Mucosa of rectum (tissue), 2 donors: ENCODE results near the gene ZIC1.

Source experiments
- H3K27ac ChIP-seq, 2 donors: one replicate each; pipeline ENCODE4 v1.7.0; 2013; ENCODE audit warnings: inconsistent platforms in 2 of 2, low read depth in 2 of 2, low read length in 2 of 2
- H3K27me3 ChIP-seq, 2 donors: one replicate each; pipeline ENCODE4 v1.7.0; 2013; ENCODE audit warnings: low read length in 2 of 2; ENCODE audit not compliant: control insufficient read depth in 2 of 2, insufficient read depth in 2 of 2
- H3K36me3 ChIP-seq, 2 donors: one replicate each; pipeline ENCODE4 v1.7.0; 2013; ENCODE audit warnings: low read length in 2 of 2; ENCODE audit not compliant: control insufficient read depth in 2 of 2, insufficient read depth in 2 of 2
- H3K4me1 ChIP-seq, 2 donors: one replicate each; pipeline ENCODE4 v1.7.0; 2013; ENCODE audit warnings: low read length in 2 of 2, mild to moderate bottlenecking in 1 of 2; ENCODE audit not compliant: control insufficient read depth in 2 of 2, insufficient read depth in 2 of 2
- H3K4me3 ChIP-seq, 2 donors: one replicate each; pipeline ENCODE4 v1.7.0; 2013; ENCODE audit warnings: low read length in 2 of 2
- H3K9ac ChIP-seq, 2 donors: one replicate each; pipeline ENCODE4 v1.7.0; 2013; ENCODE audit warnings: low read length in 2 of 2, low read depth in 1 of 2, mild to moderate bottlenecking in 1 of 2
- H3K9me3 ChIP-seq, 2 donors: one replicate each; pipeline ENCODE4 v1.7.0; 2013; ENCODE audit warnings: low read length in 2 of 2; ENCODE audit not compliant: control insufficient read depth in 2 of 2
- donor health status: healthy.
- donor health status: Normal muscosa, but diverticular disease.

The ZIC1 gene

DNA sequence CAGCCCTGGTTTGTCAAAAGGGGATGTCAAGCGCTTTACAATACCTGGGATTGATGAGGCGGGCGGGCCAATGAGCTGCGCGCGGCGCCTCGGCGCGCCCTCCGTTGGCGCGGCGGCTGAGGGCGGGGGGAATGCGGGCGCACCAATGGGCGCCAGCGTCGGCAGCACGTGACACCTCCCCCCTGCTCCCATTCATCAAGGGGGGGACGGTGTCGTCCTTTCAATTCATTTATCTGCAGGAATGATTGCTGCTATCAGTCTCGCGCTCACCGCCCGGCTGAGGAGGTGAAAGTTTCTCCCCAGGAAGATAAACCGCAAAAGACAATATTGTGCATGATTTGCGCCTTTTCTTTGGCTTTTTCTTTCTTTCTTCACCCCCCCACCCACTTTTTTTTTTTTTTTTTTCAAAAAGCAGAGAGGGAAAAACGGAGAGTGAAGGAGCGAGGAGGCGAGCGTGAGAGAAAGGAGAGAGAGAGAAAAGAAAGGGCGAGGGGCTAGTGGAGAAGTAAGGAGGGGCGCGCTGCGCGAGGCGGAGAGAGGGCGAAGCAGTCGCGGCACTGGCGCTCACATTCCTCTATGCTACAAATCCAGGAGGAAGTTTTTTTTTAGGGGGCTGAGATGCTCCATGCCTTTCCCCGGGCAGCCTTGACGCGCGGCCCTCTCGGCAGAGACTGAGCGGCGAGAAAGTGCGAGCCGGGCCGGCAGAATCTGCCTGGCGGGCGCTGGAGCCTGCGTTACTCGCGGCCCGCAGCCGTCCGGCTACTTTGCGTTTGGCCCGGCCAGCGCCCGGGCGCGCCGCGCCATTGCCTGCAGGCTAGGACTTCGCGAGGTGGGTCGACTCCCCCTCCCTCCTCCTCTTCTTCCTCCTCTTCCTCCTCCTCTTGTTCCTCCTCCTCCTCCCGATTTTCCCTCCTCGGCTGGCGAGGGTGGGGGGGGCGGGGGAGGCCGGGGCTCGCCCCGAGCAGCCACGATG lies at the start of gene ZIC1:
TSS of gene ZIC1 (plus strand) at position 223 of the 973 bp plus-strand sequence. CDS start at position 971, 748 bp downstream.
- Histone ChIP-seq H3K27me3 (peaks cover 67 to 80% of the 10 kb centered on the region in 2 donors), H3K9ac (no peak within 1 kb of the TSS), H3K9me3 (no peaks in the 10 kb centered on the region), H3K4me3 (no peak within 1 kb of the TSS), H3K4me1 (peaks cover 4 to 12% of the 10 kb centered on the region in 2 donors), H3K36me3 (no peaks in the 10 kb centered on the region), H3K27ac (no peak within 1 kb of the TSS)

- no peaks in the 10 kb centered on the region for H3K9me3 ChIP-seq
- H3K36me3 ChIP-seq, result no peaks in the 10 kb centered on the region
- H3K27ac ChIP-seq, result no peak overlapping the region
- no peak overlapping the region for H3K9ac ChIP-seq
- H3K4me1 ChIP-seq, result no peaks in the 10 kb centered on the region
- peaks cover 55 to 68% of the 10 kb centered on the region in 2 donors for H3K27me3 ChIP-seq
- no peak overlapping the region for H3K4me3 ChIP-seq
Measured at GRCh38 chr3:147360051-147360439, 49.1 kb upstream of the ZIC1 start.

GRCh38 chr3:147360646-147361453 lies 48.3 kb upstream of the ZIC1 start:
- Histone ChIP-seq H3K4me1 (no peaks in the 10 kb centered on the region), H3K36me3 (no peaks in the 10 kb centered on the region), H3K4me3 (no peak overlapping the region), H3K9me3 (no peaks in the 10 kb centered on the region), H3K9ac (no peak overlapping the region), H3K27me3 (peaks cover 50 to 64% of the 10 kb centered on the region in 2 donors), H3K27ac (no peak overlapping the region)

GRCh38 chr3:147361454-147362420 lies 47.4 kb upstream of the ZIC1 start:
- no peaks in the 10 kb centered on the region for H3K36me3 ChIP-seq
- no peaks in the 10 kb centered on the region for H3K9me3 ChIP-seq
- H3K4me1 ChIP-seq, result no peaks in the 10 kb centered on the region
- H3K4me3 ChIP-seq, result no peak overlapping the region
- H3K9ac ChIP-seq, result no peak overlapping the region
- H3K27ac ChIP-seq, result no peak overlapping the region
- H3K27me3 ChIP-seq, result peaks cover 43 to 55% of the 10 kb centered on the region in 2 donors

DNA sequence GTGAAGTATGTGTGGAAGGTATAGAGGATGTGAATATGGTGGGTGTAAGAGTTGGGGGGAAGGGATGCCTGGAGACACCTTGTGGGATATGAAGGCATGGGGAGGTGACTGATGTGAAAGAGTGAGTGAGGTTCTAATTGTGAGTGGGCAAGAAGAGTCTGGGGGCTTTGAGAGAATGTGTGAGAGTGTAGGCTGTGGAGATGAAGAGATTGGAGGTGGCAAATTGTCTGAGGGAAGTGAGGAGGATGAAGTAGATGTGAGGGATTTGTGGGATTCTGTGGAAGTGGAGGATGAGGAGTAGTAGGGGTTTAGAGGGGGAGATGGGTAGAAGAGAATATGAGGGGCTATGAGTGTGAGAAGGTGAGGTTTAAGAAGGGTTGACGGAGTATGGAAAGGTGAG lies 44.4 kb upstream of the ZIC1 start:
- Histone ChIP-seq H3K9me3 (no peaks in the 10 kb centered on the region), H3K4me1 (no peaks in the 10 kb centered on the region), H3K9ac (no peak overlapping the region), H3K4me3 (no peak overlapping the region), H3K27me3 (peaks cover 39 to 48% of the 10 kb centered on the region in 2 donors), H3K27ac (no peak overlapping the region), H3K36me3 (no peaks in the 10 kb centered on the region)

GRCh38 chr3:147365196-147366115 lies 43.7 kb upstream of the ZIC1 start:
- H3K9me3 ChIP-seq, result no peaks in the 10 kb centered on the region
- H3K4me1 ChIP-seq, result no peaks in the 10 kb centered on the region
- no peak overlapping the region for H3K9ac ChIP-seq
- H3K36me3 ChIP-seq, result no peaks in the 10 kb centered on the region
- no peak overlapping the region for H3K27ac ChIP-seq
- no peak overlapping the region for H3K4me3 ChIP-seq
- H3K27me3 ChIP-seq, result peaks cover 38 to 48% of the 10 kb centered on the region in 2 donors

DNA sequence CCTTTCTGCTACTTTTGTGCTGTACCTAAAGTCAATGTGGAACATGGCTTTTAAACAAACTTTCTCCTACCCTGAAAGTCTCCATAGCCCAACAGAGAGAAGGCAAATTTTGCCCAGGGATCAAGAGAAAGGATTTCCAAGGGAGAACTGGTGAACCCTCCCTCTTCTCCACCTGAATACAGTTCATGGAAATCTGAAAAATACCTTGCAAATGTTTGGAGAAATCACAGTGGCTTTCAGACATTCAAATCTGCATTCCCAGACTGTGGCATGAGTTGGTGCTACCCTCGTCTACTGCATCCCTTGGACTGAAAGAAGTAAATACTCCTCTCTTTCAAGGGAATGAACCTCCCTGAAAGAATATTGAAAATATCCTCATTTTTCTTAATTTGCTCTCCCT lies 41.5 kb upstream of the ZIC1 start:
- Histone ChIP-seq H3K4me3 (no peak overlapping the region), H3K9ac (no peak overlapping the region), H3K27ac (no peak overlapping the region), H3K36me3 (no peaks in the 10 kb centered on the region), H3K27me3 (peaks cover 40 to 43% of the 10 kb centered on the region in 2 donors), H3K9me3 (no peaks in the 10 kb centered on the region), H3K4me1 (no peaks in the 10 kb centered on the region)

DNA sequence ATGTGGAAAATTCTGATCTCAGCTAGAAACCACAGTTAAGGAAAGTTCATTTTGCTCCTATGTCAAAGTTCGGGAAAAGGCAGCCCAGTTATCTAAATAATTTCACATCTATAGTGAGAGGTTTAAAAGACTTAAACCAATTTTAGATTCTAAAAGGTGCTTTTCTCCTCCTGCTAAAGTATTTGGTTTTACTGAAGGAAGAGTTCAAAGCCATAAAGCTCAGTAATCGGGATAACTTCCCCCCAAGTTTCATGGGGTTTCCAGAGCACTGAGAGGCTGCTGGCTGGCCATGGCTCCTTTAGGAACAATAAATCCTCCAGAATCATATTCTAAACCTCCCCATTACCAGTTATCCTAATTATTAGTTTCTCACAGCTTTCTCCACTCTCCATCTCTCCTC lies 41.0 kb upstream of the ZIC1 start:
- Histone ChIP-seq H3K4me1 (no peaks in the 10 kb centered on the region), H3K9ac (no peak overlapping the region), H3K27ac (no peak overlapping the region), H3K4me3 (no peak overlapping the region), H3K36me3 (no peaks in the 10 kb centered on the region), H3K27me3 (peaks cover 45 to 47% of the 10 kb centered on the region in 2 donors), H3K9me3 (no peaks in the 10 kb centered on the region)
